Spleen (tissue), 11 donors: ENCODE data around the gene KDM2A. TPM values are rescaled to one million over a fixed set of nuclear protein-coding genes. Genes with fewer than 3 reads are reported as not detected.
"Not testable (repeated sequence)": the region's sequence is repeated elsewhere in the genome, so short reads cannot be mapped to it uniquely, and the experiment has no call there.

Experiments
- DNase-seq: peaks from one replicate; pipeline ENCODE4 v3.0.0-alpha.2; 2020
- H3K27ac ChIP-seq, 8 donors: fragments of 200-600 bp; sonication (generic) in 7 of 8; 1 replicate in 4 of 8; 2 replicates in 4 of 8; pipeline versions ENCODE4 v1.5.0 to v1.8.0; 2016 to 2021; ENCODE audit warnings: inconsistent platforms in 4 of 8, mild to moderate bottlenecking in 4 of 8, moderate library complexity in 1 of 8
- H3K27me3 ChIP-seq, 7 donors: fragments of 200-600 bp; sonication (generic) in 6 of 7; replicated peaks in 1 of 7; 1 replicate in 4 of 7; 2 replicates in 3 of 7; pipeline versions ENCODE4 v1.5.0 to v1.8.0; 2016 to 2021; ENCODE audit warnings: inconsistent platforms in 3 of 7, mild to moderate bottlenecking in 1 of 7
- H3K36me3 ChIP-seq, 6 donors: fragments of 200-600 bp; sonication (generic) in 5 of 6; 1 replicate in 4 of 6; 2 replicates in 2 of 6; pipeline versions ENCODE4 v1.5.0 to v1.8.0; 2016 to 2021; ENCODE audit warnings: inconsistent platforms in 2 of 6
- H3K4me1 ChIP-seq, 6 donors: fragments of 200-600 bp; sonication (generic) in 5 of 6; 1 replicate in 3 of 6; 2 replicates in 3 of 6; pipeline versions ENCODE4 v1.5.0 to v1.8.0; 2016 to 2021; ENCODE audit warnings: inconsistent platforms in 3 of 6
- H3K4me3 ChIP-seq, 8 donors: fragments of 200-600 bp; sonication (generic) in 7 of 8; 1 replicate in 4 of 8; 2 replicates in 4 of 8; pipeline versions ENCODE4 v1.5.0 to v1.8.0; 2016 to 2021; ENCODE audit warnings: inconsistent platforms in 4 of 8, mild to moderate bottlenecking in 4 of 8, moderate library complexity in 2 of 8
- H3K9me3 ChIP-seq, 8 donors: fragments of 200-600 bp; sonication (generic) in 7 of 8; 1 replicate in 4 of 8; 2 replicates in 4 of 8; pipeline versions ENCODE4 v1.5.0 to v1.8.0; 2016 to 2021; ENCODE audit warnings: inconsistent platforms in 4 of 8
- POLR2A ChIP-seq, 3 donors: fragments of 450-650 bp; IDR thresholded peaks; one replicate each; pipeline ENCODE4 v1.5.1; 2017; ENCODE audit warnings: antibody characterized with exemption in 3 of 3, mild to moderate bottlenecking in 1 of 3
- POLR2AphosphoS5 ChIP-seq, 3 donors: sonication (generic); formaldehyde crosslinking; IDR thresholded peaks; one replicate each; pipeline ENCODE4 v1.5.1; 2017; ENCODE audit warnings: antibody characterized with exemption in 3 of 3
- WGBS, 5 donors: extraction: QIAGEN DNeasy Blood & Tissue Kit in 3 of 5; methylation state at CpG; one replicate each; pipeline versions ENCODE4 v1.1.5 to v1.1.7; 2013 to 2018; 5-methylcytosine and 5-hydroxymethylcytosine counted together
- intact Hi-C: fragments of 100-400 bp; cut with DNase I; formaldehyde crosslinking; loops from one replicate; pipeline ENCODE4 v1.15.0; 2023; ENCODE audit warnings: low total_unique reads
- polyA plus RNA-seq, 3 donors: library from polyadenylated mRNA; stranded (reverse); fragments of 200-250 nt; gene quantifications; one replicate each; pipeline ENCODE4 v1.2.1, GENCODE V29; 2013
- total RNA-seq, 7 donors: library from RNA; depleted of rRNA in 3 of 7; stranded (reverse); fragments of >200 nt in 3 of 7; fragmentation: NEBNext Ultra II Directional in 4 of 7; extraction: Animal tissue kit (Norgen Biotek cat#: 25700) in 4 of 7; gene quantifications; one replicate each; pipeline versions ENCODE4 v1.1.0 to v1.2.1, GENCODE V29; 2016 to 2021
- TF ChIP-seq, protein P1 (sequence below), 11 experiments: fragments of 200-600 bp in 7 of 11; fragments of 450-650 bp in 4 of 11; sonication (generic) in 4 of 11; IDR thresholded peaks in 8 of 11; conservative IDR thresholded peaks in 3 of 11; 1 replicate in 7 of 11; 2 replicates in 4 of 11; pipeline versions ENCODE4 v1.4.0 to v1.8.0; 2016 to 2021; ENCODE audit warnings: antibody characterized with exemption in 11 of 11, inconsistent platforms in 4 of 11, mild to moderate bottlenecking in 1 of 11
- donor health status: healthy with polysubstance abuse.
- donor health status: DM: no; HTN: no; CAD: no; lungs with moderate emphysema.
- donor health status: DM: no; HTN: no; CAD: no.
- donor health status: Bipolar disorder and iron deficiency.
- donor health status: healthy.
- donor health status: DM: no; HTN: no; CAD: no.
- donor health status: DM: yes; HTN: yes; CAD: no.

Gene KDM2A
- total and polyA plus RNA-seq, 10 donors = 18.5 to 149 (median 125) TPM

DNA sequence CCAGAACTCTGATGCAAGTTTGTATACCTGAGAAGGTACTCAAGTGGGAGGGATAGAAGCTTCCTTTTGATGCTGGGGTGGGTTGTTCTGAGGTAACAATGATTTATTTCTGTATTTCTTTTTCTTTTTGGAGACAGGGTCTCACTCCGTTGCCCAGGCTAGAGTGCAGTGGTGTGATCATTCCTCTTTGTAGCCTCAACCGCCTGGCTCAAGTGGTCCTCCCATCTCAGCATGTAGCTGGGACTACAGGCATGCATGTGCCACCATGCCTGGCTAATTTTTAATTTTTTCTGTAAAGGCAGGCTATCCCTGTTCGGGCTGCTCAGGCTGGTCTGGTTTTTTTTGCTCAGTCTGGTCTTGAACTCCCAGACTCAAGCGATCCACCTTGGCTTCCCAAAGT is 7.9 kb downstream of the KDM2A start:
- Histone ChIP-seq H3K27ac (no peak overlapping the region), H3K36me3 (peaks cover 0 to 100% (median 39%) of the 10 kb centered on the region in 6 donors), H3K9me3 (no peaks in the 10 kb centered on the region), H3K4me1 (peaks cover 11 to 94% (median 51%) of the 10 kb centered on the region in 6 donors), H3K4me3 (no peak overlapping the region), H3K27me3 (no peaks in the 10 kb centered on the region)
- 84 to 88% (median 85%) methylated on average over 4 of the region's 4 CpGs for WGBS, 5 donors
- DNase-seq = no peak
- intact Hi-C loops = no loop called here
- TF ChIP-seq, protein P1, sequence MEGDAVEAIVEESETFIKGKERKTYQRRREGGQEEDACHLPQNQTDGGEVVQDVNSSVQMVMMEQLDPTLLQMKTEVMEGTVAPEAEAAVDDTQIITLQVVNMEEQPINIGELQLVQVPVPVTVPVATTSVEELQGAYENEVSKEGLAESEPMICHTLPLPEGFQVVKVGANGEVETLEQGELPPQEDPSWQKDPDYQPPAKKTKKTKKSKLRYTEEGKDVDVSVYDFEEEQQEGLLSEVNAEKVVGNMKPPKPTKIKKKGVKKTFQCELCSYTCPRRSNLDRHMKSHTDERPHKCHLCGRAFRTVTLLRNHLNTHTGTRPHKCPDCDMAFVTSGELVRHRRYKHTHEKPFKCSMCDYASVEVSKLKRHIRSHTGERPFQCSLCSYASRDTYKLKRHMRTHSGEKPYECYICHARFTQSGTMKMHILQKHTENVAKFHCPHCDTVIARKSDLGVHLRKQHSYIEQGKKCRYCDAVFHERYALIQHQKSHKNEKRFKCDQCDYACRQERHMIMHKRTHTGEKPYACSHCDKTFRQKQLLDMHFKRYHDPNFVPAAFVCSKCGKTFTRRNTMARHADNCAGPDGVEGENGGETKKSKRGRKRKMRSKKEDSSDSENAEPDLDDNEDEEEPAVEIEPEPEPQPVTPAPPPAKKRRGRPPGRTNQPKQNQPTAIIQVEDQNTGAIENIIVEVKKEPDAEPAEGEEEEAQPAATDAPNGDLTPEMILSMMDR (IDR thresholded peaks at IDR 0.05 in 8 of 11, conservative IDR thresholded peaks at IDR 0.05 in 3 of 11) = no peak
- no peak for TF ChIP-seq POLR2AphosphoS5 (IDR thresholded peaks at IDR 0.05)
- no peak for TF ChIP-seq POLR2A (IDR thresholded peaks at IDR 0.05)

- WGBS, 5 donors = 87 to 97% (median 92%) methylated on average over 10 of the region's 10 CpGs
- intact Hi-C loops, H3K27ac ChIP-seq, H3K9me3 ChIP-seq, H3K27me3 ChIP-seq, H3K4me3 ChIP-seq, DNase-seq: not testable (repeated sequence)
- Histone ChIP-seq H3K36me3 (peaks cover 0 to 100% (median 75%) of the 10 kb centered on the region in 6 donors), H3K4me1 (peaks cover 4 to 62% (median 24%) of the 10 kb centered on the region in 6 donors)
Measured at GRCh38 chr11:67130861-67131260, 11.8 kb downstream of the KDM2A start.

DNA sequence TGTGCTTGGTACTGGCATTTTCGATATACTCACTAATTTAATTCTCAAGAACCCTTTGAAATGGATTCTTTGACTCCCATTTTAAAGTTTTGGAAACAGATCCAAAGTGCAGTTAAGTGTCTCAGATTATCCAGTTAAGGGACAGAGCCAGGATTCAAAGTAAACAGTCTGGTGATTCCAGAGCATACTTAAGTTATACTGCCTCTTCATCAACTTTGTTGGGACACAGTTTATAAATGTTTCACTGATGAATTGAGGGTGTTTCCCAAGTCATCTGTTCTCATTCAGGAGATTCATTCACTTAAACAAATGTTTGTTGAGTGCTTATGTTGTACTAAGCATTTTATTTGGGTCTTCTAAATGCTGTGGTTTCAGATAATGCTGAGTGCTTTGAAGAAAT is 17.1 kb downstream of the KDM2A start:
- H3K36me3 ChIP-seq = peaks cover 0 to 100% (median 87%) of the 10 kb centered on the region in 6 donors

GRCh38 chr11:67138922-67139321 is 19.9 kb downstream of the KDM2A start:
- no peak for DNase-seq
- no peak overlapping the region for H3K27ac ChIP-seq
- H3K4me1 ChIP-seq = peaks cover 0 to 14% (median 0%) of the 10 kb centered on the region in 6 donors
- WGBS, 5 donors = 80 to 90% (median 86%) methylated on average over 4 of the region's 4 CpGs
- H3K4me3 ChIP-seq = no peak overlapping the region
- peaks cover 0 to 100% (median 72%) of the 10 kb centered on the region in 6 donors for H3K36me3 ChIP-seq
- intact Hi-C loops = no loop called here
- H3K27me3 ChIP-seq = no peaks in the 10 kb centered on the region
- TF ChIP-seq POLR2AphosphoS5 (IDR thresholded peaks at IDR 0.05) (no peak), POLR2A (IDR thresholded peaks at IDR 0.05) (no peak)
- TF ChIP-seq, protein P1 (IDR thresholded peaks at IDR 0.05 in 8 of 11, conservative IDR thresholded peaks at IDR 0.05 in 3 of 11) = no peak
- H3K9me3 ChIP-seq = no peaks in the 10 kb centered on the region

More for the DNA sequence above, 17.1 kb downstream of the KDM2A start:
- no peak for TF ChIP-seq POLR2AphosphoS5 (IDR thresholded peaks at IDR 0.05)
- no peak for TF ChIP-seq POLR2A (IDR thresholded peaks at IDR 0.05)
- TF ChIP-seq, protein P1 (IDR thresholded peaks at IDR 0.05 in 8 of 11, conservative IDR thresholded peaks at IDR 0.05 in 3 of 11) = no peak
- DNase-seq = no peak
- WGBS, 5 donors = 93 to 100% (median 96%) methylated on average over 1 of the region's 1 CpG
- intact Hi-C loops = no loop called here
- Histone ChIP-seq H3K4me3 (no peak overlapping the region), H3K27me3 (no peaks in the 10 kb centered on the region), H3K9me3 (no peaks in the 10 kb centered on the region), H3K27ac (no peak overlapping the region), H3K4me1 (peaks cover 0 to 18% (median 2%) of the 10 kb centered on the region in 6 donors)
